SK-N-SH (cell line): ENCODE measurements around the gene PTPRD. TPM values are rescaled to one million over a fixed set of nuclear protein-coding genes. Genes with fewer than 3 reads are reported as not detected.

Experiments used
- CTCF ChIA-PET: fragments of 300-600, 350-600 bp; formaldehyde crosslinking; extraction: SDS; loops from one replicate; lab custom pipeline; 2021; lab: Yijun Ruan, JAX
- POLR2A ChIA-PET: fragments of 350-600 bp; sonication (Branson Sonifier 250); formaldehyde crosslinking; extraction: SDS; loops from one replicate; lab custom pipeline; 2020; ENCODE audit warnings: antibody characterized with exemption, inconsistent platforms; lab: Yijun Ruan, JAX
- DNase-seq: peaks from one replicate; pipeline ENCODE4 v3.0.0; 2012
- H2AFZ ChIP-seq: fragments of 200-600 bp; sonication (generic); 2 replicates; pipeline ENCODE4 v1.8.1; 2016; ENCODE audit warnings: antibody characterized with exemption, mild to moderate bottlenecking, low read depth
- H3F3A ChIP-seq: fragments of 200-600 bp; sonication (generic); replicated peaks from 2 replicates; pipeline ENCODE3; 2016; ENCODE audit warnings: antibody characterized with exemption, mild to moderate bottlenecking; ENCODE audit not compliant: insufficient read depth
- H3K27ac ChIP-seq, 2 experiments: fragments of 200-500 bp in 1 of 2; fragments of 200-600 bp in 1 of 2; sonication (Bioruptor generic) in 1 of 2; sonication (generic), shearing (Covaris generic) in 1 of 2; 2 replicates each; pipeline versions ENCODE4 v1.5.1 to v1.6.1; 2014 to 2016; ENCODE audit warnings: low read depth in 2 of 2, inconsistent platforms in 1 of 2, low read length in 1 of 2, mild to moderate bottlenecking in 1 of 2, mixed read lengths in 1 of 2
- H3K27me3 ChIP-seq: fragments of 200-600 bp; sonication (generic), shearing (Covaris generic); 2 replicates; pipeline ENCODE4 v1.6.1; 2016; ENCODE audit warnings: mixed run types; ENCODE audit not compliant: insufficient read depth
- H3K36me3 ChIP-seq, 2 experiments: fragments of 200-500 bp in 1 of 2; fragments of 200-600 bp in 1 of 2; sonication (Bioruptor generic) in 1 of 2; sonication (generic) in 1 of 2; replicated peaks in 1 of 2; 2 replicates each; pipeline versions ENCODE3 to v1.5.1; 2014 to 2016; ENCODE audit warnings: low read length in 1 of 2, mild to moderate bottlenecking in 1 of 2; ENCODE audit not compliant: insufficient read depth in 2 of 2, control insufficient read depth in 1 of 2
- H3K4me1 ChIP-seq, 2 experiments: fragments of 200-500 bp in 1 of 2; fragments of 200-600 bp in 1 of 2; sonication (Bioruptor generic) in 1 of 2; sonication (generic), shearing (Covaris generic) in 1 of 2; 2 replicates each; pipeline versions ENCODE4 v1.5.1 to v1.6.1; 2014 to 2016; ENCODE audit warnings: low read depth in 1 of 2, low read length in 1 of 2, mixed run types in 1 of 2; ENCODE audit not compliant: insufficient read depth in 2 of 2, control insufficient read depth in 1 of 2
- H3K4me2 ChIP-seq: fragments of 200-600 bp; sonication (generic), shearing (Covaris generic); 2 replicates; pipeline ENCODE4 v1.6.1; 2017; ENCODE audit warnings: mixed run types
- H3K4me3 ChIP-seq, 2 experiments: fragments of 200-500 bp in 1 of 2; fragments of 200-600 bp in 1 of 2; sonication (Bioruptor generic) in 1 of 2; sonication (generic), shearing (Covaris generic) in 1 of 2; 2 replicates each; pipeline versions ENCODE4 v1.5.1 to v1.8.1; 2014 to 2016; ENCODE audit warnings: low read depth in 2 of 2, inconsistent platforms in 1 of 2, low read length in 1 of 2, mild to moderate bottlenecking in 1 of 2, mixed read lengths in 1 of 2, moderate library complexity in 1 of 2
- H3K79me2 ChIP-seq: fragments of 200-600 bp; sonication (generic); 2 replicates; pipeline ENCODE4 v1.8.1; 2017; ENCODE audit warnings: mild to moderate bottlenecking; ENCODE audit not compliant: insufficient read depth
- H3K9ac ChIP-seq: fragments of 200-600 bp; sonication (generic); 2 replicates; pipeline ENCODE4 v1.6.1; 2017; ENCODE audit warnings: mixed run types
- H3K9me2 ChIP-seq: fragments of 200-600 bp; sonication (generic); 2 replicates; pipeline ENCODE4 v1.6.1; 2017; ENCODE audit warnings: mixed run types
- H3K9me3 ChIP-seq: fragments of 200-600 bp; sonication (generic); 2 replicates; pipeline ENCODE4 v1.6.1; 2017; ENCODE audit warnings: mixed run types, mild to moderate bottlenecking, moderate library complexity
- H4K20me1 ChIP-seq: fragments of 200-600 bp; sonication (generic); 2 replicates; pipeline ENCODE4 v1.6.1; 2017; ENCODE audit warnings: mild to moderate bottlenecking, mixed run types; ENCODE audit not compliant: insufficient read depth
- FOXJ3 ChIP-seq: sonication (generic); formaldehyde crosslinking; IDR thresholded peaks from 2 replicates; pipeline ENCODE4 v1.5.1; 2020; ENCODE audit warnings: mild to moderate bottlenecking, missing genetic modification reagents
- FOXM1 ChIP-seq: IDR thresholded peaks from 2 replicates; pipeline ENCODE4 v1.4.0; 2012; ENCODE audit warnings: low read depth, mild to moderate bottlenecking
- GATA2 ChIP-seq: sonication (generic); formaldehyde crosslinking; IDR thresholded peaks from 2 replicates; pipeline ENCODE4 v1.5.0; 2020; ENCODE audit warnings: mild to moderate bottlenecking, missing genetic modification reagents
- JUND ChIP-seq: IDR thresholded peaks from 2 replicates; pipeline ENCODE4 v1.4.0; 2012
- NFIC ChIP-seq: IDR thresholded peaks from 2 replicates; pipeline ENCODE4 v1.4.0; 2012; ENCODE audit warnings: borderline replicate concordance
- NRF1 ChIP-seq: IDR thresholded peaks from 2 replicates; pipeline ENCODE4 v1.6.1; 2012; ENCODE audit warnings: low read depth, mild to moderate bottlenecking, low read length
- POLR2AphosphoS5 ChIP-seq: IDR thresholded peaks from 2 replicates; pipeline ENCODE4 v1.6.1; 2012; ENCODE audit warnings: low read depth, low read length
- REST ChIP-seq: IDR thresholded peaks from 2 replicates; pipeline ENCODE4 v1.6.1; 2012; ENCODE audit warnings: mild to moderate bottlenecking, low read depth, low read length, moderate library complexity
- RXRA ChIP-seq: IDR thresholded peaks from 2 replicates; pipeline ENCODE4 v1.4.0; 2012; ENCODE audit warnings: low read depth, mild to moderate bottlenecking, borderline replicate concordance
- SIN3A ChIP-seq: IDR thresholded peaks from 2 replicates; pipeline ENCODE4 v1.6.1; 2012; ENCODE audit warnings: low read depth, mild to moderate bottlenecking, low read length, moderate library complexity, borderline replicate concordance
- SMC3 ChIP-seq: IDR thresholded peaks from 2 replicates; pipeline ENCODE4 v1.6.1; 2012; ENCODE audit warnings: low read depth, low read length, improper control_type of control experiment
- TCF12 ChIP-seq: IDR thresholded peaks from 2 replicates; pipeline ENCODE4 v1.4.0; 2012
- WGBS: methylation state at CpG from one replicate; pipeline ENCODE4 v1.1.6; 2017; ENCODE audit warnings: low lambda C conversion rate; 5-methylcytosine and 5-hydroxymethylcytosine counted together
- polyA plus RNA-seq, 3 experiments: library from polyadenylated mRNA; depleted of rRNA; stranded (reverse); fragments of >200 nt; gene quantifications; 2 replicates each; pipeline ENCODE4 v1.2.3, GENCODE V29; 2012

Gene PTPRD
- polyA plus RNA-seq, 1 of the 3 experiments (the other 2 are of a cell fraction): 0.15 TPM

- 56% methylated on average over 2 of the region's 2 CpGs for WGBS
- Histone ChIP-seq H3K36me3 (no peaks in the 10 kb centered on the region), H3K9me2 (no peaks in the 10 kb centered on the region), H4K20me1 (no peaks in the 10 kb centered on the region), H3K9ac (no peak overlapping the region), H3K79me2 (no peaks in the 10 kb centered on the region), H3K27ac (peak overlapping the region in 1 of 2 experiments; percentile 22; a peak in 1 of 4 replicates), H3K27me3 (no peaks in the 10 kb centered on the region), H3F3A (no peaks in the 10 kb centered on the region), H3K4me1 (peaks cover 0 to 4% of the 10 kb centered on the region in 2 experiments; a peak in 2 of 4 replicates), H2AFZ (no peak overlapping the region), H3K9me3 (no peaks in the 10 kb centered on the region), H3K4me2 (no peak overlapping the region), H3K4me3 (no peak overlapping the region)
- POLR2A ChIA-PET: no interaction called here
- TF ChIP-seq JUND: no peak
- TF ChIP-seq GATA2: no peak
- no peak for TF ChIP-seq POLR2AphosphoS5
- TF ChIP-seq NFIC: no peak
- no peak for TF ChIP-seq SMC3
- TF ChIP-seq SIN3A: no peak
- no peak for TF ChIP-seq RXRA
- TF ChIP-seq FOXM1: no peak
- TF ChIP-seq TCF12: no peak
- no peak for TF ChIP-seq NRF1
- no peak for TF ChIP-seq FOXJ3 (CRISPR knock-in tag)
- no peak for TF ChIP-seq REST
- no peak for DNase-seq
- CTCF ChIA-PET: no interaction called here
Observed at GRCh38 chr9:9612755-9613154, 1000.0 kb downstream of the PTPRD start.

DNA sequence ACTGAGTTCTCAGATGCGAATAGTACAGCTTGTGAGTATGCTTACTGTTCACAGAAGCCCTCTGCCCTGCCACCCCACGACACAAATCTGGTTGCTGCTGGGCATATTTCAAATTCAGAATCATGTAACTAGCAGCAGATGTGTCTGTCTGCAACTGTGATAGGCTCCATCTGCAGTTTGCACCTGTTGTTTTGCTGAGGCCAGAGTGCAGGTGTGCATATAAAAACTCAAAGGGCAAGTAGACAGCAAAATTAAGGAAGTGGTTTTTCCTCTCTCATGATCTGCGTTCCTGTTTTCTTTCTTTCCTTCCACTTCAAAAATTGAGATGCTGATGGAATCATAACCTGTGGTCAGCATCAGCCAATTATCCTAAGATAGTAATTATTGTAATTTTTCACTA, 1000.5 kb downstream of the PTPRD start:
- DNase-seq: peak; percentile 24
- Histone ChIP-seq H3K9me2 (no peaks in the 10 kb centered on the region), H3K4me3 (no peak overlapping the region), H3K36me3 (no peaks in the 10 kb centered on the region), H3K4me2 (no peak overlapping the region), H3K4me1 (peaks cover 0 to 4% of the 10 kb centered on the region in 2 experiments; a peak in 2 of 4 replicates), H3K9ac (no peak overlapping the region), H3F3A (no peaks in the 10 kb centered on the region), H4K20me1 (no peaks in the 10 kb centered on the region), H3K9me3 (no peaks in the 10 kb centered on the region), H3K79me2 (no peaks in the 10 kb centered on the region), H3K27me3 (no peaks in the 10 kb centered on the region), H3K27ac (peak overlapping the region in 1 of 2 experiments; percentile 22; a peak in 1 of 4 replicates), H2AFZ (no peak overlapping the region)
- POLR2A ChIA-PET: no interaction called here
- WGBS: 29% methylated on average over 3 of the region's 3 CpGs
- CTCF ChIA-PET: interaction anchor here (1.2 kb wide), 1 partner anchor 169 kb away, joined by 3 read pairs; no protein-coding TSS in a partner anchor
- TF ChIP-seq SMC3 (no peak), GATA2 (peak; percentile 36)
